Measurements from ENCODE around the gene AK4. TPM values are rescaled to one million over a fixed set of nuclear protein-coding genes. Genes with fewer than 3 reads are reported as not detected.
A peak's percentile ranks its signal among the peaks of the same experiment; 100 is the strongest.

AK4 gene
- total and polyA plus RNA-seq, 2 experiments from 2014 or later: 61.5 to 76.1 TPM

- Histone ChIP-seq H4K20me1 (ENCODE audit: insufficient read depth, poor library complexity, severe bottlenecking) (no peaks in the 10 kb centered on the region), H3K27ac (no peak overlapping the region), H3K36me3 (replicated peaks; ENCODE audit: insufficient read depth, low read depth) (no peaks in the 10 kb centered on the region), H3K4me2 (no peak overlapping the region), H3K79me2 (no peaks in the 10 kb centered on the region), H3K9me2 (replicated peaks; ENCODE audit: insufficient read depth) (no peaks in the 10 kb centered on the region), H2AFZ (no peak overlapping the region), H3K9me3 (ENCODE audit: low read depth) (no peaks in the 10 kb centered on the region), H3K4me1 (ENCODE audit: insufficient read depth) (peaks cover 8% of the 10 kb centered on the region), H3K4me3 (no peak overlapping the region), H3K27me3 (no peaks in the 10 kb centered on the region)
- 96% methylated on average over 1 of the region's 1 CpG for WGBS (ENCODE audit: low lambda C conversion rate, missing lambda C conversion rate)
- DNase-seq (ENCODE audit: low spot score): no peak
- no peak for TF ChIP-seq CTCF (IDR thresholded peaks at IDR 0.05; ENCODE audit: poor library complexity)
These were observed 115.3 kb downstream of the AK4 start for GRCh38 chr1:65263286-65263685.

- Histone ChIP-seq H3K27ac (no peak overlapping the region), H3K9me2 (replicated peaks; ENCODE audit: insufficient read depth) (no peaks in the 10 kb centered on the region), H3K4me3 (peak overlapping the region; percentile 26), H3K9me3 (ENCODE audit: low read depth) (no peaks in the 10 kb centered on the region), H4K20me1 (ENCODE audit: insufficient read depth, poor library complexity, severe bottlenecking) (no peaks in the 10 kb centered on the region), H3K36me3 (replicated peaks; ENCODE audit: insufficient read depth, low read depth) (no peaks in the 10 kb centered on the region), H3K79me2 (peaks cover 3% of the 10 kb centered on the region), H3K27me3 (no peaks in the 10 kb centered on the region), H2AFZ (no peak overlapping the region), H3K4me1 (ENCODE audit: insufficient read depth) (peaks cover 8% of the 10 kb centered on the region), H3K4me2 (peak overlapping the region; percentile 98)
- TF ChIP-seq EZH2 (IDR thresholded peaks at IDR 0.05; ENCODE audit: borderline replicate concordance) (no peak), EZH2phosphoT487 (IDR thresholded peaks at IDR 0.05; ENCODE audit: low read depth, severe bottlenecking, unreplicated experiment) (no peak), CTCF (IDR thresholded peaks at IDR 0.05; ENCODE audit: poor library complexity) (no peak)
- DNase-seq (ENCODE audit: low spot score): peak; percentile 47
- 13% methylated on average over 15 of the region's 15 CpGs for WGBS (ENCODE audit: low lambda C conversion rate, missing lambda C conversion rate)
These were observed 116.4 kb downstream of the AK4 start for GRCh38 chr1:65264197-65264929.

GRCh38 chr1:65265296-65265650 lies 117.3 kb downstream of the AK4 start:
- no peak for TF ChIP-seq CTCF (IDR thresholded peaks at IDR 0.05; ENCODE audit: poor library complexity)
- TF ChIP-seq EZH2 (IDR thresholded peaks at IDR 0.05; ENCODE audit: borderline replicate concordance): no peak
- TF ChIP-seq EZH2phosphoT487 (IDR thresholded peaks at IDR 0.05; ENCODE audit: low read depth, severe bottlenecking, unreplicated experiment): no peak
- Histone ChIP-seq H3K79me2 (peaks cover 3% of the 10 kb centered on the region), H3K9me2 (replicated peaks; ENCODE audit: insufficient read depth) (no peaks in the 10 kb centered on the region), H3K4me2 (peak overlapping the region; percentile 98), H3K9me3 (ENCODE audit: low read depth) (no peaks in the 10 kb centered on the region), H2AFZ (peak overlapping the region; percentile 92), H4K20me1 (ENCODE audit: insufficient read depth, poor library complexity, severe bottlenecking) (no peaks in the 10 kb centered on the region), H3K27me3 (no peaks in the 10 kb centered on the region), H3K36me3 (replicated peaks; ENCODE audit: insufficient read depth, low read depth) (no peaks in the 10 kb centered on the region), H3K4me3 (peak overlapping the region; percentile 53), H3K27ac (no peak overlapping the region), H3K4me1 (ENCODE audit: insufficient read depth) (peaks cover 8% of the 10 kb centered on the region)
- no peak for DNase-seq (ENCODE audit: low spot score)
- 6% methylated on average over 7 of the region's 7 CpGs for WGBS (ENCODE audit: low lambda C conversion rate, missing lambda C conversion rate)
